HG02763 (cell line): ENCODE results near the gene CD8B.

ENCODE experiments used
- ATAC-seq: cut with Tn5 transposase; IDR thresholded peaks from one replicate; pipeline ENCODE4 v1.9.1; 2021; ENCODE audit warnings: mild to moderate bottlenecking, moderate library complexity; ENCODE audit not compliant: unreplicated experiment

The CD8B gene

GRCh38 chr2:86775338-86775737, 86.3 kb downstream of the CD8B start:
- no peak for ATAC-seq

GRCh38 chr2:86774862-86775261, 86.8 kb downstream of the CD8B start:
- no peak for ATAC-seq

GRCh38 chr2:86772611-86773010, 89.1 kb downstream of the CD8B start:
- ATAC-seq: no peak

- ATAC-seq: no peak
Measured at GRCh38 chr2:86770816-86771301, 90.8 kb downstream of the CD8B start.

GRCh38 chr2:86769838-86770237, 91.8 kb downstream of the CD8B start:
- ATAC-seq: no peak

GRCh38 chr2:86768189-86768949, 93.3 kb downstream of the CD8B start:
- no peak for ATAC-seq
